ENCODE results near the gene MICALL1.

Gene MICALL1

DNA sequence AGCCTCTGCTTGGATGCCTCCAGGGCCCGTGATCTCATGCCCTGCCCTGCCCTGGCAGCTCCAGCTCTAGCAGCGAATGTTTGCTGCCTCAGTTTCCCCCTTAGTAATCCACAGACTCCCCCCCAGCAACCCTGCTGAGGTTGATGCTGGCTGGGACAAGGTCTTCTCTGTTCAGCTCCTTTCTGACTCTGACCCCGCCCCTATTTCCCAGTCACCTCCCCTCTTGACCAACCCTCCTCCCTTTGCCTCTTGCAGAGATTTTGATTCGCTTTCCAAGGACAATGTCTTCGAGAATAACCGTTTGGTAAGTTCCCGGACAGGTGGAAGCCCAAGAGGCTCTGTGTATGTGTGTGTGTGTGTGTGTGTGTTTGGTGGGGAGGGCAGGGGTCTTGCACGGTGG is 5.6 kb downstream of the MICALL1 start:
- Histone ChIP-seq H3K4me1 (ENCODE audit: control insufficient read depth, low read length) (peaks cover 9% of the 10 kb centered on the region), H3K4me3 (ENCODE audit: low read length) (no peak overlapping the region), H3K4me2 (ENCODE audit: low read length) (no peak overlapping the region), H3K9me2 (replicated peaks; ENCODE audit: control insufficient read depth, low read length) (no peaks in the 10 kb centered on the region), H3K27me3 (ENCODE audit: control insufficient read depth, low read length) (no peaks in the 10 kb centered on the region), H3K36me3 (ENCODE audit: control insufficient read depth, low read length) (no peaks in the 10 kb centered on the region), H3F3A (ENCODE audit: control insufficient read depth, insufficient read depth) (peaks cover 3% of the 10 kb centered on the region; the same call in 1 of the 2 replicates), H4K20me1 (ENCODE audit: control insufficient read depth, insufficient read depth, low read depth, low read length) (no peaks in the 10 kb centered on the region), H3K9me3 (ENCODE audit: control insufficient read depth, insufficient read depth, low read length) (no peaks in the 10 kb centered on the region), H3K79me2 (ENCODE audit: control insufficient read depth, low read length) (no peaks in the 10 kb centered on the region), H3K27ac (ENCODE audit: low read depth, low read length) (no peak overlapping the region)
- no peak for TF ChIP-seq EZH2phosphoT487 (IDR thresholded peaks at IDR 0.05; ENCODE audit: borderline replicate concordance, low read length)
- TF ChIP-seq CTCF (IDR thresholded peaks at IDR 0.05; ENCODE audit: low read depth, low read length, poor library complexity, severe bottlenecking) = no peak

- H3K4me1 ChIP-seq (ENCODE audit: control insufficient read depth, low read length) = peaks cover 4% of the 10 kb centered on the region
- no peak overlapping the region for H3K4me2 ChIP-seq (ENCODE audit: low read length)
- no peaks in the 10 kb centered on the region for H3K27me3 ChIP-seq (ENCODE audit: control insufficient read depth, low read length)
- no peak overlapping the region for H3K4me3 ChIP-seq (ENCODE audit: low read length)
- no peak for TF ChIP-seq EZH2phosphoT487 (IDR thresholded peaks at IDR 0.05; ENCODE audit: borderline replicate concordance, low read length)
- TF ChIP-seq CTCF (IDR thresholded peaks at IDR 0.05; ENCODE audit: low read depth, low read length, poor library complexity, severe bottlenecking) = no peak
- no peak overlapping the region for H3K27ac ChIP-seq (ENCODE audit: low read depth, low read length)
- H3K79me2 ChIP-seq (ENCODE audit: control insufficient read depth, low read length) = no peaks in the 10 kb centered on the region
- H3F3A ChIP-seq (ENCODE audit: control insufficient read depth, insufficient read depth) = 0 out of 2 replicates have a peak, but pooled peaks cover 3% of the 10 kb centered on the region
- no peaks in the 10 kb centered on the region for H3K9me3 ChIP-seq (ENCODE audit: control insufficient read depth, insufficient read depth, low read length)
- no peaks in the 10 kb centered on the region for H4K20me1 ChIP-seq (ENCODE audit: control insufficient read depth, insufficient read depth, low read depth, low read length)
- no peaks in the 10 kb centered on the region for H3K9me2 ChIP-seq (replicated peaks; ENCODE audit: control insufficient read depth, low read length)
- no peaks in the 10 kb centered on the region for H3K36me3 ChIP-seq (ENCODE audit: control insufficient read depth, low read length)
Observed at GRCh38 chr22:37912171-37912570, 6.1 kb downstream of the MICALL1 start.

DNA sequence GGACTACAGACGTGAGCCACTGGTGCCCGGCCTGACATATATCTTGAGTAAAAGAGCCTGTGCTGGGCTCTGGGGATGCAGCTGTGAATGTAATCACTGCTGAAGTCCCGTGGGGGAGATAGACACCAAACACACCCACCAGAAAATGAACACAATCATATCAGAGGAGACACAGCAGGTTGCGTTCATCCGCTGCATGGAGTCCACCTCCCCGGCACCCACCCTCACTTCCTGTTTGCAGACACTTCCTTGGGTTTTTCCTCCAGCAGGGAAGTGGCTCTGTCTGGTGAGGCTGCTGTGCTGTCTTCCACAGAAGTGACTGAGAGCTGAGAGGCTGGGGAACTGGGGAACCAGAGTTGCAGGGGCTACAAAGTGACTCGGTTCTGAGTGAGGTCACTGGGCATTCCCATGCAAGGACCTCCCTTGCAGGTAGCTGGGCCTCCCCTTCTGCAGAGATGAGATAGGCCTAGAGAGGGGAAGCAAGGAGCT is 7.2 kb downstream of the MICALL1 start:
- Histone ChIP-seq H3K4me1 (ENCODE audit: control insufficient read depth, low read length) (peaks cover 6% of the 10 kb centered on the region), H3K4me3 (ENCODE audit: low read length) (no peak overlapping the region), H3K79me2 (ENCODE audit: control insufficient read depth, low read length) (no peaks in the 10 kb centered on the region), H3K27ac (ENCODE audit: low read depth, low read length) (no peak overlapping the region), H3K9me2 (replicated peaks; ENCODE audit: control insufficient read depth, low read length) (no peaks in the 10 kb centered on the region), H3K27me3 (ENCODE audit: control insufficient read depth, low read length) (no peaks in the 10 kb centered on the region), H4K20me1 (ENCODE audit: control insufficient read depth, insufficient read depth, low read depth, low read length) (no peaks in the 10 kb centered on the region), H3F3A (ENCODE audit: control insufficient read depth, insufficient read depth) (no peaks in the 10 kb centered on the region), H3K4me2 (ENCODE audit: low read length) (no peak overlapping the region), H3K36me3 (ENCODE audit: control insufficient read depth, low read length) (no peaks in the 10 kb centered on the region), H3K9me3 (ENCODE audit: control insufficient read depth, insufficient read depth, low read length) (no peaks in the 10 kb centered on the region)
- TF ChIP-seq CTCF (IDR thresholded peaks at IDR 0.05; ENCODE audit: low read depth, low read length, poor library complexity, severe bottlenecking) (no peak), EZH2phosphoT487 (IDR thresholded peaks at IDR 0.05; ENCODE audit: borderline replicate concordance, low read length) (no peak)
